Calu3 (cell line): Measurements from ENCODE around the gene MZF1. TPM values are rescaled to one million over a fixed set of nuclear protein-coding genes. Genes with fewer than 3 reads are reported as not detected.

ENCODE experiments used
- BruUV-seq: library from RNA; stranded (reverse); fragments of 400-500 nt; replicated peaks from 2 replicates; lab custom pipeline; 2021; lab: Mats Ljungman, UMichigan
- CTCF ChIA-PET: fragments of 300-600 bp; sonication (Branson Sonifier 250); formaldehyde crosslinking; loops from one replicate; lab custom pipeline; 2022; ENCODE audit warnings: antibody characterized with exemption; lab: Charles Lee
- DNase-seq: peaks from one replicate; pipeline ENCODE4 v3.0.0; 2022
- H3K27ac Mint-ChIP-seq: one replicate; pipeline ENCODE4 v1.8.0; 2022; ENCODE audit warnings: mixed read lengths; ENCODE audit not compliant: unreplicated experiment
- H3K27me3 Mint-ChIP-seq: one replicate; pipeline ENCODE4 v1.8.0; 2022; ENCODE audit warnings: mixed read lengths; ENCODE audit not compliant: unreplicated experiment
- H3K36me3 Mint-ChIP-seq: one replicate; pipeline ENCODE4 v1.8.0; 2022; ENCODE audit warnings: mild to moderate bottlenecking, moderate library complexity, mixed read lengths; ENCODE audit not compliant: insufficient read depth, unreplicated experiment
- H3K4me1 Mint-ChIP-seq: one replicate; pipeline ENCODE4 v1.8.0; 2022; ENCODE audit warnings: mild to moderate bottlenecking, low read depth, mixed read lengths; ENCODE audit not compliant: unreplicated experiment
- H3K4me3 Mint-ChIP-seq: one replicate; pipeline ENCODE4 v1.8.0; 2022; ENCODE audit warnings: mild to moderate bottlenecking, low read depth, moderate library complexity, mixed read lengths; ENCODE audit not compliant: unreplicated experiment
- H3K9me3 Mint-ChIP-seq: one replicate; pipeline ENCODE4 v1.8.0; 2022; ENCODE audit warnings: low read depth, mixed read lengths; ENCODE audit not compliant: unreplicated experiment
- CTCF ChIP-seq: fragments of 200-600 bp; IDR thresholded peaks from one replicate; pipeline ENCODE4 v1.8.0; 2022; ENCODE audit warnings: antibody characterized with exemption; ENCODE audit not compliant: unreplicated experiment
- intact Hi-C: fragments of 100-400 bp; cut with micrococcal nuclease; formaldehyde crosslinking; loops from one replicate; pipeline ENCODE4 v1.10.0; 2022; ENCODE audit not compliant: unreplicated experiment
- total RNA-seq: library from RNA; stranded (reverse); gene quantifications from 2 replicates; pipeline ENCODE4 v1.2.3, GENCODE V29; 2022

The MZF1 gene
- total RNA-seq, 1 experiment from 2014 or later: 31.8 TPM

GRCh38 chr19:58555369-58555885, 17.7 kb downstream of the MZF1 start:
- Mint-ChIP-seq H3K4me1 (peaks cover 29% of the 10 kb centered on the region), H3K36me3 (peaks cover 92% of the 10 kb centered on the region), H3K27ac (peak overlapping the region; percentile 88), H3K27me3 (no peaks in the 10 kb centered on the region), H3K4me3 (peak overlapping the region; percentile 79), H3K9me3 (no peaks in the 10 kb centered on the region)
- no peak for DNase-seq
- TF ChIP-seq CTCF: no peak
- BruUV-seq: no TSS peak
- intact Hi-C loops: no loop called here
- CTCF ChIA-PET: interaction anchor here (1.1 to 1.4 kb wide), 3 partner anchors 34 to 277 kb away, joined by 3 to 6 read pairs (median 5); partner anchors contain the start of gene ZBTB45

GRCh38 chr19:58554494-58555368, 18.4 kb downstream of the MZF1 start, which contains the start of gene CHMP2A:
Gene CHMP2A, minus strand, starts transcription at chr19:58555105. Its CDS starts 893 bp downstream, at chr19:58554212.
- Mint-ChIP-seq H3K36me3 (peaks cover 94% of the 10 kb centered on the region), H3K4me1 (peaks cover 29% of the 10 kb centered on the region)
- TSS peak; percentile 43 for BruUV-seq

GRCh38 chr19:58553799-58554493, 19.2 kb downstream of the MZF1 start:
- TF ChIP-seq CTCF: no peak
- DNase-seq: no peak
- H3K36me3 Mint-ChIP-seq: peaks cover 92% of the 10 kb centered on the region
- H3K9me3 Mint-ChIP-seq: no peaks in the 10 kb centered on the region
- peaks cover 29% of the 10 kb centered on the region for H3K4me1 Mint-ChIP-seq
- H3K27ac Mint-ChIP-seq: peak overlapping the region; percentile 88
- no TSS peak for BruUV-seq
- intact Hi-C loops: no loop called here
- no peaks in the 10 kb centered on the region for H3K27me3 Mint-ChIP-seq
- CTCF ChIA-PET: interaction anchor here (1.2 kb wide), 1 partner anchor 40 kb away, joined by 4 read pairs; no protein-coding TSS in a partner anchor
- H3K4me3 Mint-ChIP-seq: peak overlapping the region; percentile 79

More at GRCh38 chr19:58554494-58555368, 18.4 kb downstream of the MZF1 start, which contains the start of gene CHMP2A:
- Mint-ChIP-seq H3K9me3 (no peaks in the 10 kb centered on the region), H3K4me3 (peak within 1 kb of the TSS; percentile 79), H3K27me3 (no peaks in the 10 kb centered on the region), H3K27ac (peak within 1 kb of the TSS; percentile 88)
- CTCF ChIA-PET: interaction anchor here (0.6 to 1.4 kb wide), 6 partner anchors 21 to 277 kb away, joined by 3 to 6 read pairs (median 4); partner anchors contain the start of gene ZBTB45
- no peak for TF ChIP-seq CTCF
- intact Hi-C loops: no loop called here
- peak; percentile 99 for DNase-seq

GRCh38 chr19:58552655-58553054, 20.5 kb downstream of the MZF1 start:
- no peak for DNase-seq
- no TSS peak for BruUV-seq
- H3K27me3 Mint-ChIP-seq: no peaks in the 10 kb centered on the region
- intact Hi-C loops: no loop called here
- CTCF ChIA-PET: no interaction called here
- H3K27ac Mint-ChIP-seq: no peak overlapping the region
- H3K9me3 Mint-ChIP-seq: no peaks in the 10 kb centered on the region
- H3K4me1 Mint-ChIP-seq: peaks cover 29% of the 10 kb centered on the region
- peaks cover 90% of the 10 kb centered on the region for H3K36me3 Mint-ChIP-seq
- no peak for TF ChIP-seq CTCF
- no peak overlapping the region for H3K4me3 Mint-ChIP-seq
